H1 (cell line): ENCODE results near the gene IQCH. TPM values are rescaled to one million over a fixed set of nuclear protein-coding genes. Genes with fewer than 3 reads are reported as not detected.
A peak's percentile ranks its signal among the peaks of the same experiment; 100 is the strongest.

ENCODE experiments used
- BCL11A ChIP-seq, 2 experiments: IDR thresholded peaks; one replicate each; pipeline ENCODE4 v1.6.1; 2011; ENCODE audit warnings: low read depth in 2 of 2, low read length in 2 of 2, mild to moderate bottlenecking in 2 of 2
- CBX5 ChIP-seq: fragments of 300-800, 300-1000 bp; sonication (generic); IDR thresholded peaks from 2 replicates; pipeline ENCODE4 v1.7.1; 2016; ENCODE audit warnings: antibody characterized with exemption, low read length, low read depth
- CBX8 ChIP-seq: fragments of 300-800, 300-1000 bp; sonication (generic); IDR thresholded peaks from 2 replicates; pipeline ENCODE4 v1.7.1; 2016; ENCODE audit warnings: low read depth, low read length, borderline replicate concordance
- CHD2 ChIP-seq: IDR thresholded peaks from 2 replicates; pipeline ENCODE4 v1.6.1; 2012; ENCODE audit warnings: low read length, improper control_type of control experiment
- EP300 ChIP-seq, 2 experiments: IDR thresholded peaks; 1 replicate in 1 of 2; 2 replicates in 1 of 2; pipeline ENCODE4 v1.6.1; 2011 to 2012; ENCODE audit warnings: low read depth in 2 of 2, low read length in 2 of 2, mild to moderate bottlenecking in 2 of 2, borderline replicate concordance in 1 of 2, inconsistent platforms in 1 of 2, moderate library complexity in 1 of 2
- HDAC2 ChIP-seq, 2 experiments: fragments of 300-600 bp in 1 of 2; sonication (generic) in 1 of 2; IDR thresholded peaks; 2 replicates each; pipeline ENCODE4 v1.6.1; 2011 to 2012; ENCODE audit warnings: low read depth in 2 of 2, low read length in 2 of 2, mild to moderate bottlenecking in 2 of 2, moderate library complexity in 2 of 2, borderline replicate concordance in 1 of 2, inconsistent platforms in 1 of 2
- KDM4A ChIP-seq: IDR thresholded peaks from one replicate; pipeline ENCODE4 v1.7.1; 2012; ENCODE audit warnings: low read depth, mild to moderate bottlenecking, moderate library complexity, low read length, inconsistent platforms; ENCODE audit not compliant: severe bottlenecking
- POLR2A ChIP-seq, 2 experiments: IDR thresholded peaks; 1 replicate in 1 of 2; 2 replicates in 1 of 2; pipeline ENCODE4 v1.6.1; 2011; ENCODE audit warnings: low read depth in 2 of 2, low read length in 2 of 2, mild to moderate bottlenecking in 2 of 2; ENCODE audit errors: control extremely low read depth in 1 of 2
- POLR2AphosphoS5 ChIP-seq: IDR thresholded peaks from 2 replicates; pipeline ENCODE4 v1.6.1; 2011; ENCODE audit warnings: low read depth, low read length
- RNF2 ChIP-seq: fragments of 200-900, 300-1000 bp; sonication (generic); IDR thresholded peaks from 2 replicates; pipeline ENCODE4 v1.7.1; 2016; ENCODE audit warnings: borderline replicate concordance, low read depth, mild to moderate bottlenecking, antibody characterized with exemption, low read length; ENCODE audit not compliant: poor library complexity, severe bottlenecking; ENCODE audit errors: missing control alignments
- RXRA ChIP-seq: IDR thresholded peaks from 2 replicates; pipeline ENCODE4 v1.6.1; 2011; ENCODE audit warnings: low read depth, mild to moderate bottlenecking, low read length, moderate library complexity; ENCODE audit not compliant: insufficient read depth
- SIRT6 ChIP-seq: IDR thresholded peaks from one replicate; pipeline ENCODE4 v1.7.1; 2012; ENCODE audit warnings: low read length, inconsistent platforms
- SP1 ChIP-seq: IDR thresholded peaks from 2 replicates; pipeline ENCODE4 v1.6.1; 2011; ENCODE audit warnings: low read depth, low read length
- SP4 ChIP-seq: IDR thresholded peaks from 2 replicates; pipeline ENCODE4 v1.6.1; 2012; ENCODE audit warnings: low read length, inconsistent platforms
- SRF ChIP-seq: IDR thresholded peaks from 2 replicates; pipeline ENCODE4 v1.6.1; 2011; ENCODE audit warnings: mild to moderate bottlenecking, low read depth, low read length, moderate library complexity
- TAF1 ChIP-seq: IDR thresholded peaks from 2 replicates; pipeline ENCODE4 v1.6.1; 2011; ENCODE audit warnings: mild to moderate bottlenecking, low read depth, low read length
- TAF7 ChIP-seq: optimal IDR thresholded peaks from 2 replicates; pipeline ENCODE3; 2011; ENCODE audit warnings: low read depth, mild to moderate bottlenecking, inconsistent platforms, low read length, moderate library complexity, borderline replicate concordance
- TCF12 ChIP-seq: IDR thresholded peaks from 2 replicates; pipeline ENCODE4 v1.6.1; 2011; ENCODE audit warnings: low read depth, mild to moderate bottlenecking, low read length
- TEAD4 ChIP-seq: IDR thresholded peaks from 2 replicates; pipeline ENCODE4 v1.6.1; 2012; ENCODE audit warnings: low read depth, low read length, inconsistent platforms, mixed read lengths
- polyA plus RNA-seq, 7 experiments: library from polyadenylated mRNA; depleted of rRNA in 3 of 7; stranded (reverse) in 5 of 7; unstranded in 2 of 7; fragments of >200 nt in 5 of 7; fragments of 200-250 nt in 2 of 7; gene quantifications; 1 replicate in 5 of 7; 2 replicates in 1 of 7; 4 replicates in 1 of 7; pipeline versions ENCODE4 v1.2.1 to v1.2.3, GENCODE V29; 2011 to 2013; ENCODE audit warnings: missing spikeins in 2 of 7, mixed read lengths in 2 of 7
- total RNA-seq: library from RNA; stranded (reverse); fragmentation: NEBNext Ultra II Directional; extraction: Animal tissue kit (Norgen Biotek cat#: 25700); gene quantifications from 2 replicates; pipeline ENCODE4 v1.2.1, GENCODE V29; 2021
- TF ChIP-seq, protein P1 (sequence below): IDR thresholded peaks from 2 replicates; pipeline ENCODE4 v1.6.1; 2012; ENCODE audit warnings: inconsistent platforms
- TF ChIP-seq, protein P2 (sequence below): IDR thresholded peaks from 2 replicates; pipeline ENCODE4 v1.6.1; 2012; ENCODE audit warnings: inconsistent platforms
- TF ChIP-seq, protein P3 (sequence below): IDR thresholded peaks from 2 replicates; pipeline ENCODE4 v1.6.1; 2011; ENCODE audit warnings: low read length, improper control_type of control experiment

Gene IQCH
- total and polyA plus RNA-seq, 2 of the 8 experiments (the other 6 are each of a cell fraction or from before 2014, with no cell fraction given): 0.60 to 1.9 TPM

DNA sequence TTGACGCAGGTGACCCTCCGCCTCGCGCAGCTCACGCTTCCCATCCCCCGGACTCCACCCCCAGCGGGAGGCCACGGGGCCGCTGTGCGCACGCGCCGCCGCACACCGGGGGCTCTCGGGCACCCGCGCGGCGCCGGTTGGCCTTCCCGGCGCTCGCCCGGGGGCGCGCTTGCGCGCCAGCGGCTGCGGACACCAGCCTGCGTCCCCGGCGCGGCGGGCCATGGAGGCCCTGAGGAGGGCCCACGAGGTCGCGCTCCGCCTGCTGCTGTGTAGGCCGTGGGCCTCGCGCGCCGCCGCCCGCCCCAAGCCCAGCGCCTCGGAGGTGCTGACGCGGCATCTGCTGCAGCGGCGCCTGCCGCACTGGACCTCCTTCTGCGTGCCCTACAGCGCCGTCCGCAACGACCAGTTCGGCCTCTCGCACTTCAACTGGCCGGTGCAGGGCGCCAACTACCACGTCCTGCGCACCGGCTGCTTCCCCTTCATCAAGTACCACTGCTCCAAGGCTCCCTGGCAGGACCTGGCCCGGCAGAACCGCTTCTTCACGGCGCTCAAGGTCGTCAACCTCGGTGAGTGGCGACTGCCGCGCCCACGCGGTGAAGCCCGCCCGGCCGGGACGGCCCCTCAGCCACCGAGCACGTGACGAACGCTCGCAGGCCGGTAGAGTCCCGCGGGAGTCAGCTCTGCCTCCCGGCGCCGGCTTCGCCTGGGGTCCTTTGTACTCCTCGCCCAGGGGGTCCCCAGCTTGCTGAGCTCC, 266.6 kb downstream of the IQCH start, which contains the start of gene C15orf61 (continued):
- no peak for TF ChIP-seq CBX8
- TF ChIP-seq KDM4A: peak; percentile 99
- TF ChIP-seq POLR2A (IDR thresholded peaks at IDR 0.05; ENCODE audit: control extremely low read depth in 1 of 2, low read depth in 2 of 2, low read length in 2 of 2): peak; percentile 38 to 47; a peak in 2 of 3 replicates
- TF ChIP-seq, protein P1, sequence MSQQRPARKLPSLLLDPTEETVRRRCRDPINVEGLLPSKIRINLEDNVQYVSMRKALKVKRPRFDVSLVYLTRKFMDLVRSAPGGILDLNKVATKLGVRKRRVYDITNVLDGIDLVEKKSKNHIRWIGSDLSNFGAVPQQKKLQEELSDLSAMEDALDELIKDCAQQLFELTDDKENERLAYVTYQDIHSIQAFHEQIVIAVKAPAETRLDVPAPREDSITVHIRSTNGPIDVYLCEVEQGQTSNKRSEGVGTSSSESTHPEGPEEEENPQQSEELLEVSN: peak; percentile 98
- peak in 1 of 2 experiments; percentile 87; a peak in 1 of 4 replicates for TF ChIP-seq HDAC2 (IDR thresholded peaks at IDR 0.05; ENCODE audit: borderline replicate concordance in 1 of 2, low read depth in 2 of 2, low read length in 2 of 2)
- TF ChIP-seq, protein P2, sequence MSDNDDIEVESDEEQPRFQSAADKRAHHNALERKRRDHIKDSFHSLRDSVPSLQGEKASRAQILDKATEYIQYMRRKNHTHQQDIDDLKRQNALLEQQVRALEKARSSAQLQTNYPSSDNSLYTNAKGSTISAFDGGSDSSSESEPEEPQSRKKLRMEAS: peak; percentile 94
- TF ChIP-seq, protein P3, sequence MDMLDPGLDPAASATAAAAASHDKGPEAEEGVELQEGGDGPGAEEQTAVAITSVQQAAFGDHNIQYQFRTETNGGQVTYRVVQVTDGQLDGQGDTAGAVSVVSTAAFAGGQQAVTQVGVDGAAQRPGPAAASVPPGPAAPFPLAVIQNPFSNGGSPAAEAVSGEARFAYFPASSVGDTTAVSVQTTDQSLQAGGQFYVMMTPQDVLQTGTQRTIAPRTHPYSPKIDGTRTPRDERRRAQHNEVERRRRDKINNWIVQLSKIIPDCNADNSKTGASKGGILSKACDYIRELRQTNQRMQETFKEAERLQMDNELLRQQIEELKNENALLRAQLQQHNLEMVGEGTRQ: peak; percentile 75
- TF ChIP-seq SIRT6: no peak
- no peak for TF ChIP-seq TCF12
- peak; percentile 33 for TF ChIP-seq RNF2
- peak; percentile 45; the same call in 1 of the 2 replicates for TF ChIP-seq TAF1
- no peak for TF ChIP-seq BCL11A (IDR thresholded peaks at IDR 0.05; ENCODE audit: low read depth in 2 of 2, low read length in 2 of 2)
- TF ChIP-seq SP4: peak; percentile 41; the same call in 1 of the 2 replicates
- no peak for TF ChIP-seq RXRA
- TF ChIP-seq EP300 (IDR thresholded peaks at IDR 0.05; ENCODE audit: borderline replicate concordance in 1 of 2, low read depth in 2 of 2, low read length in 2 of 2): peak in 1 of 2 experiments; percentile 26; a peak in 1 of 3 replicates
- no peak for TF ChIP-seq SRF
- TF ChIP-seq TEAD4: 0 out of 2 replicates have a peak, but pooled peaks have one; percentile 12
- TF ChIP-seq POLR2AphosphoS5: peak; percentile 5; the same call in 1 of the 2 replicates
- TF ChIP-seq SP1: no peak
- no peak for TF ChIP-seq CBX5
- peak; percentile 82 for TF ChIP-seq CHD2
- peak; percentile 22 for TF ChIP-seq TAF7
